Measurements from ENCODE around the gene HOXD3. TPM values are rescaled to one million over a fixed set of nuclear protein-coding genes. Genes with fewer than 3 reads are reported as not detected.

The HOXD3 gene
- total RNA-seq, 4 donors from 2014 or later: 0.56 to 3.1 (median 1.7) TPM; not detected in 1

DNA sequence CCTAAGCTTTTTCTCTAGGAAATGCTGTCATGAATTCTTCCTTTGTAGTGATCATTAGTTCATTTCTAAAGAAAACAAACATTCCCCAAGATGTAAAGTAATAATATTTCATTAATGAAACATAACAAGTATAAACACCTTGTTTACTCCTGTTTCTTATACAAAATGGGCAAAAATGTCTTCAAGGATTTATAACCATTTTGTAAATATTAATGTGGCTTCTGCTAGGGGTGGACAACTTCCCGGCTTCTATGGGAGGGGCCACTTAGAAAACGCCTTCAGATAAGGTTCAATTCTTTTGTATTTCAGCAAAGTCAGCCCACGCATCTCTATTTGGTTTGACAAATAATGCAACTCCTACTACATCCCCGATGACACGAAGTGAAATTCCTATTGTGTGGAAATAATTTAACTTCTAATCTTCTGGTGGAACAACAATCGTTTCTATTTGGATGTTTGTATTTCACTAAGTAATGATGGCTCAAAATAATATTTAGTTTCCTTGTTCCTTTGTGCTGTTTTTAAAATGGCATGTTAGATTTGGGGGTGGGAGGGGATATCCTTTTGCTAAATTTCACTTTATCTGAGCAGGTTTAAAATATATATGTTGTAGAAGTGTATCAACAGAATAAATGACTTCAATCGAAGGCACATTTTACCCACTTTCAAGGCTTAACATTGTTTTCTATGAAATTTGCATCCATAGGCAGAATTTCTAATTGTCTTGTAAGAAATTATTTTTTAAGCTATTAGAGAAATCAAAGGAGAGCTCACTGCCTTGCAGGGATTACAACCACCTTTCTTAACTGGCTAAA is 16.7 kb downstream of the HOXD3 start:
- WGBS, 2 donors: 44 to 47% methylated on average over 7 of the region's 7 CpGs
- DNase-seq (ENCODE audit: low spot score in 2 of 2): no peak
- intact Hi-C loops (cut with DNase I; ENCODE audit: low total_unique reads): no loop called here
- no peak overlapping the region for H3K4me3 ChIP-seq (ENCODE audit: low read depth, poor library complexity, severe bottlenecking)
- TF ChIP-seq, protein P1, sequence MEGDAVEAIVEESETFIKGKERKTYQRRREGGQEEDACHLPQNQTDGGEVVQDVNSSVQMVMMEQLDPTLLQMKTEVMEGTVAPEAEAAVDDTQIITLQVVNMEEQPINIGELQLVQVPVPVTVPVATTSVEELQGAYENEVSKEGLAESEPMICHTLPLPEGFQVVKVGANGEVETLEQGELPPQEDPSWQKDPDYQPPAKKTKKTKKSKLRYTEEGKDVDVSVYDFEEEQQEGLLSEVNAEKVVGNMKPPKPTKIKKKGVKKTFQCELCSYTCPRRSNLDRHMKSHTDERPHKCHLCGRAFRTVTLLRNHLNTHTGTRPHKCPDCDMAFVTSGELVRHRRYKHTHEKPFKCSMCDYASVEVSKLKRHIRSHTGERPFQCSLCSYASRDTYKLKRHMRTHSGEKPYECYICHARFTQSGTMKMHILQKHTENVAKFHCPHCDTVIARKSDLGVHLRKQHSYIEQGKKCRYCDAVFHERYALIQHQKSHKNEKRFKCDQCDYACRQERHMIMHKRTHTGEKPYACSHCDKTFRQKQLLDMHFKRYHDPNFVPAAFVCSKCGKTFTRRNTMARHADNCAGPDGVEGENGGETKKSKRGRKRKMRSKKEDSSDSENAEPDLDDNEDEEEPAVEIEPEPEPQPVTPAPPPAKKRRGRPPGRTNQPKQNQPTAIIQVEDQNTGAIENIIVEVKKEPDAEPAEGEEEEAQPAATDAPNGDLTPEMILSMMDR (IDR thresholded peaks at IDR 0.05): no peak
- no peak for TF ChIP-seq POLR2A (IDR thresholded peaks at IDR 0.05)

DNA sequence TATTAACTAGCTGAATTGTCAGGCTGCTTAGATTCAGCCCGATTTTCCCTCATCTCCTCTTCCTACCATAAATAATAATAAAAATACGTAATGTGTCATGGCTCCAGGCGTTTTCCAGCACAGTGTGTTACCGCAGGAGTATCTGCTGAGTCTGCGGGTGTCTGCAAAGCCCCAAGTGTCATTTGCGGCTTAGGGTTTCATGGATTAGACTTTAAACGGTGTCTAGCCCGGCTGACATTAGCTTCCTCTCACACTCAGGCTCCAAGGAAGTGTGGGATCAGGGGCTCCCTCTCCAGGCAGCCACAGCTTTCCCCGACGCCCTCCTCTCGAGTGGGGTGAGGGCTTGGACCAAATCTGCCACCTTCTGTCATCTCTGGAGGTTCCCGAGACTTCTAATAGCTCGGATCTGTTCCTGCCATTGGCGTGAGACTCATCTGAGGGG is 17.3 kb downstream of the HOXD3 start:
- no peak for TF ChIP-seq POLR2A (IDR thresholded peaks at IDR 0.05)
- TF ChIP-seq, protein P1 (IDR thresholded peaks at IDR 0.05): no peak
- no peak for DNase-seq (ENCODE audit: low spot score in 2 of 2)
- 29 to 32% methylated on average over 14 of the region's 14 CpGs for whole genome bisulfite sequencing, 2 donors
- intact Hi-C loops (cut with DNase I; ENCODE audit: low total_unique reads): no loop called here
- H3K4me3 ChIP-seq (ENCODE audit: low read depth, poor library complexity, severe bottlenecking): no peak overlapping the region

DNA sequence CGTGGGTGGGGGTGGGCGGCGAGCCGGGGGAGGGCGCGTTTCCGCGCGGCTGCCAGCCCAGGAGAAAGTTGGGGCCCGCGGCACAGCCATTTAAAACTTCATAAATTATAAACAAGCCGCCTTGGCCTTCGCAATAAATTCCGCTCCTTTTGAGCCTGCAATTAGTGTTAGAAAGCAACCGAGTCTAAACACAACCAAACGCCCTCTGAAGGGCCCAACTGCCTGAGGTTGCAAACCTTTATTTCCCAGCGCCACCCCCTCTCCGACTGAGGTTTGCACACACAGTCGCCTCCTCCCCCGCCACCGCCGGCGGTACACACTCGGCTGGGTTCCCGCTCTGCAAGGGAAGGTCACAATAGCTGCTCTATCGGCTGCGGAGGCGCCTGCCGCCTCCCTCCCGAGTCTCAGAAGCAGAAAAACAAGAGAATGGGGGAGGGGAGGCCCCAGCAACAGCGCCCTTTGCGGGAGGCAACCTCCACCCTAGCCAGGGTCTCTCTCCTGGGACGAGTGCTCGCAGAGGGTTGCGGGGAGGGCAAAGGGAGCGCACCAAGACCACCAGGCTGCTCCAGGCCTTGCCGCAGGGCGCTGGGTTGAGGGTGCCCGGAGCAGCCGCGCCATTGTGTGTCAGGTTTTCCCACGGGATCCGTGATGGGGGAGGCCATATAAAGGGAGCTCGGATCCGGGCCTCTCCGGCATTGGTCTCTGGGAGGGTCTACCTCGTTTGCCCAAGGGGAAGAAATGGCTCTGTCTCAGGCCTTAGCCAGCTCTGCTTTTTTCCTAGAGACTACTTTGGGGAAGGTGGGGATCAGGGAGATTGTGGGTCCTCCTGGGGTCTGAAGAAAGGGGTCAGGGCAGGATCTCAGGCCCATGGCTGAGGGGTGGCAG is 18.0 kb downstream of the HOXD3 start:
- H3K4me3 ChIP-seq (ENCODE audit: low read depth, poor library complexity, severe bottlenecking): no peak overlapping the region
- peak in 1 of 2 donors; percentile 80 for DNase-seq (ENCODE audit: low spot score in 2 of 2)
- TF ChIP-seq POLR2A (IDR thresholded peaks at IDR 0.05): no peak
- TF ChIP-seq, protein P1 (IDR thresholded peaks at IDR 0.05): no peak
- 39 to 52% methylated on average over 43 to 46 of the region's 47 CpGs for WGBS, 2 donors
- intact Hi-C loops (cut with DNase I; ENCODE audit: low total_unique reads): no loop called here

DNA sequence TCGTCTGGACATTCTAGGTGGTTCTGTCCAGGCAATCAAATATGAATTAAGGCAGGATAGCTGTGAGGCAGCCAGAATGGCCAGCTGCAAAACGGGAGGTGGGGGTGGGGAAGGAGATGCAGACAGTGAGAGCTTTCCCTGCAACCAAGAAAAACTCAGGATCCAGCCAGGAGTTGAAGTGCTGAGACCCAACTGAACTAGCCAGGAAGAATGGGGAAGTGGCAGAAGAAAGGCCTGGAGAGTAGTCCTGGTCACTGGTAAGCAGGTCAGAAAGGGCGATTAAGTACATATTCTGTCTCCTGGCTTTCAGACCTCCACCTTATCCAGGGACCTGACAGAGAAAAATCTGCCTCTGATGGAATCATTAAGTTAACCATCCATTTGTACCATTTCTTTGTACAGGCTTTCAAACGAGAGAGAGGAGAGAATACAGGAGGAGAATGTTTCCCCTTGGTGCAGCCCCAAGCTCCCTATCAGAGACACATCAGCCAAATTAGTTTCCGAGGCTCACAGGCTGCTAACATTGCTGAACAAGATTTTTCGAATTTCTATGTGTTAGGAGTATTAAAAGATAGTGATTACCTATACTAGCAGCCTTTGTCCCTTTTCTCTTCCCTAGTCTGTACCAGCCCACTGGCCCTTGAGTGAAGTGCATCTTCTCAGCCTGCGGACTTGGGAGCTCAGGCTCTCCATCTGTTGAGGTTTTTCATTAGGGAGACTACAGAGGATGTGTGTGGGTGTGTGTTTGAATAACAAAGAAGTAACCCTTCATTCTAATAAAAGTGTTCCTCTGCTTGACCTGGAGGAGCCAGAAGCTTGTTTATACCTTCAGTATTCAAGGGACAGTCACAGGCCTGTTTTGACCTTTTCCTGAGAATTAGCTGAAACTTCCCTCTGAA is 18.9 kb downstream of the HOXD3 start:
- intact Hi-C loops (cut with DNase I; ENCODE audit: low total_unique reads): no loop called here
- 82 to 86% methylated on average over 7 of the region's 7 CpGs for WGBS, 2 donors
- TF ChIP-seq, protein P1 (IDR thresholded peaks at IDR 0.05): no peak
- H3K4me3 ChIP-seq (ENCODE audit: low read depth, poor library complexity, severe bottlenecking): no peak overlapping the region
- DNase-seq (ENCODE audit: low spot score in 2 of 2): no peak

DNA sequence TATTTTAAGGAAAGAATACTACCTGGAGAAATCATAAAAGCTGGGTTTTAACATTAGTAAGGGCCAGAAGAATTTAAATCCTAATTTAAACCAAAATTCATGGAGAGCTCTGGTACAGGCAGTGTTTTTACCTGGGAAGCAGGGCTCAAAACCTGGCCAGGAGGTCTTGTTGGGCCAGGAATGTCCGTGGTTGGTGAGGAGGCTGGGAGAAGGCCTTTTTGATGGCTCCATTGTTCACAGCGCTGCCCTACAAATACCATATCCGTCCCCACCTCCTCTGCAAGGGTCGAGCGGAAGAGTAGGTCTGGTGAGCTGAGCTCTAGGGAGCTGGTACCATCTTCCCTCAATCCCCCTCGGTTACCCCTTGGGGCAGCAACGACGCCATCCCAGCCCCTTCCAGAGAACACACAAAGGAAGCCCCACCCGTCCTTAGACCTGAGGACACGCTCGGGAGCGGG is 20.5 kb downstream of the HOXD3 start:
- no peak overlapping the region for H3K4me3 ChIP-seq (ENCODE audit: low read depth, poor library complexity, severe bottlenecking)
- intact Hi-C loops (cut with DNase I; ENCODE audit: low total_unique reads): no loop called here
- TF ChIP-seq, protein P1 (IDR thresholded peaks at IDR 0.05): no peak
- no peak for TF ChIP-seq POLR2A (IDR thresholded peaks at IDR 0.05)
- WGBS, 2 donors: 27 to 42% methylated on average over 9 to 12 of the region's 12 CpGs
- DNase-seq (ENCODE audit: low spot score in 2 of 2): peak in 1 of 2 donors; percentile 56

All from lower leg skin (tissue), 4 donors.